K562 (cell line): ENCODE data around the gene PARD3B. TPM values are rescaled to one million over a fixed set of nuclear protein-coding genes. Genes with fewer than 3 reads are reported as not detected.

Source experiments
- ATAC-seq: fragments of 200-7000 bp; cut with Tn5 transposase; 3 replicates; pipeline ENCODE4 v1.9.1; 2020; ENCODE audit warnings: moderate library complexity
- BruUV-seq: library from RNA; stranded (reverse); fragments of 400-500 nt; replicated peaks from 2 replicates; lab custom pipeline; 2021; lab: Mats Ljungman, UMichigan
- CTCF ChIA-PET: fragments of 300-600 bp; formaldehyde crosslinking; extraction: SDS; loops from one replicate; lab custom pipeline; 2021; ENCODE audit warnings: low intra/inter-chr PET ratio; lab: Yijun Ruan, JAX
- POLR2A ChIA-PET: fragments of 300-600, 350-650 bp; sonication (Branson Sonifier 250); formaldehyde crosslinking; extraction: SDS; loops from one replicate; lab custom pipeline; 2021; ENCODE audit warnings: antibody characterized with exemption, inconsistent platforms; lab: Yijun Ruan, JAX
- DNase-seq, 4 experiments: peaks; one replicate each; pipeline versions ENCODE4 v3.0.0 to v3.0.0-alpha.2; 2011 to 2018; ENCODE audit warnings: low spot score in 3 of 4, mixed read lengths in 3 of 4; ENCODE audit errors: extremely low read depth in 1 of 4
- FAIRE-seq: peaks from 2 replicates; lab custom pipeline; 2011; peaks lifted over from hg19 to GRCh38; lab: Jason Lieb, UNC
- H2AFZ ChIP-seq: 2 replicates; pipeline ENCODE4 v1.6.0; 2011; ENCODE audit warnings: low read depth, low read length, control low read depth, inconsistent platforms
- H3K27ac ChIP-seq: fragments of 200-600 bp; 3 replicates; pipeline ENCODE4 v1.8.0; 2011; ENCODE audit warnings: low read depth, mild to moderate bottlenecking, control low read depth, inconsistent platforms, low read length, moderate library complexity, mixed read lengths; ENCODE audit errors: extremely low read depth
- H3K27me3 ChIP-seq, 2 experiments: fragments of 300-600 bp in 1 of 2; 2 replicates in 1 of 2; 3 replicates in 1 of 2; pipeline versions ENCODE4 v1.6.0 to v1.8.0; 2011; ENCODE audit warnings: inconsistent platforms in 2 of 2, low read length in 2 of 2, mild to moderate bottlenecking in 1 of 2, mixed read lengths in 1 of 2, moderate library complexity in 1 of 2; ENCODE audit not compliant: control insufficient read depth in 2 of 2, insufficient read depth in 2 of 2
- H3K36me3 ChIP-seq: fragments of 300-600 bp; 3 replicates; pipeline ENCODE4 v1.8.0; 2011; ENCODE audit warnings: mild to moderate bottlenecking, low read length, inconsistent platforms; ENCODE audit not compliant: control insufficient read depth, insufficient read depth
- H3K4me1 ChIP-seq, 2 experiments: fragments of 200-600 bp in 1 of 2; replicated peaks in 1 of 2; 2 replicates in 1 of 2; 3 replicates in 1 of 2; pipeline versions ENCODE4 v1.5.1 to v1.8.0; 2011; ENCODE audit warnings: inconsistent platforms in 2 of 2, low read length in 2 of 2, mild to moderate bottlenecking in 1 of 2, mixed read lengths in 1 of 2, moderate library complexity in 1 of 2; ENCODE audit not compliant: control insufficient read depth in 2 of 2, insufficient read depth in 2 of 2
- H3K4me2 ChIP-seq: 2 replicates; pipeline ENCODE4 v1.6.1; 2011; ENCODE audit warnings: low read length, control low read depth, inconsistent platforms, mixed read lengths; ENCODE audit not compliant: insufficient read depth
- H3K4me3 ChIP-seq: fragments of 200-600 bp; sonication (generic), shearing (Covaris generic); 2 replicates; pipeline ENCODE4 v1.5.1; 2016; ENCODE audit warnings: control low read depth, inconsistent platforms
- H3K79me2 ChIP-seq: fragments of 200-600 bp; 3 replicates; pipeline ENCODE4 v1.8.0; 2011; ENCODE audit warnings: low read length, inconsistent platforms; ENCODE audit not compliant: control insufficient read depth, insufficient read depth
- H3K9ac ChIP-seq, 2 experiments: 2 replicates each; pipeline versions ENCODE4 v1.6.0 to v1.6.1; 2011; ENCODE audit warnings: low read depth in 2 of 2, low read length in 2 of 2, control low read depth in 1 of 2, inconsistent platforms in 1 of 2, mild to moderate bottlenecking in 1 of 2, mixed read lengths in 1 of 2; ENCODE audit not compliant: insufficient read depth in 1 of 2
- H3K9me1 ChIP-seq: one replicate; pipeline ENCODE4 v1.6.0; 2011; ENCODE audit warnings: inconsistent platforms, mild to moderate bottlenecking, low read length, moderate library complexity; ENCODE audit not compliant: control insufficient read depth, insufficient read depth
- H3K9me3 ChIP-seq: replicated peaks from 2 replicates; pipeline ENCODE4 v1.5.1; 2011; ENCODE audit warnings: low read depth, low read length, inconsistent platforms; ENCODE audit not compliant: control insufficient read depth, insufficient read depth
- H4K20me1 ChIP-seq: replicated peaks from 2 replicates; pipeline ENCODE4 v1.6.1; 2011; ENCODE audit warnings: low read length, inconsistent platforms, mixed read lengths; ENCODE audit not compliant: control insufficient read depth, insufficient read depth
- FOXA3 ChIP-seq, 2 experiments: fragments of 450-650 bp in 1 of 2; sonication (generic) in 1 of 2; formaldehyde crosslinking; IDR thresholded peaks in 1 of 2; conservative IDR thresholded peaks in 1 of 2; 2 replicates each; pipeline versions ENCODE4 v1.4.0 to v1.8.0; 2020 to 2022; ENCODE audit warnings: mild to moderate bottlenecking in 2 of 2, missing genetic modification reagents in 1 of 2
- HOMEZ ChIP-seq: fragments of 250-450 bp; sonication (Bioruptor Pico); IDR thresholded peaks from 2 replicates; pipeline ENCODE4 v1.4.0; 2020; ENCODE audit warnings: mild to moderate bottlenecking, moderate library complexity
- JUND ChIP-seq, 2 experiments: IDR thresholded peaks; 2 replicates in 1 of 2; 3 replicates in 1 of 2; pipeline ENCODE4 v1.6.1; 2011; ENCODE audit warnings: borderline replicate concordance in 2 of 2, low read depth in 2 of 2, low read length in 2 of 2, improper control_type of control experiment in 1 of 2, missing biosample characterization in 1 of 2, missing genetic modification characterization in 1 of 2, missing genetic modification reagents in 1 of 2
- MEIS2 ChIP-seq: fragments of 450-650 bp; IDR thresholded peaks from 2 replicates; pipeline ENCODE4 v1.6.1; 2014; ENCODE audit warnings: mild to moderate bottlenecking; ENCODE audit not compliant: partially characterized antibody
- RNF2 ChIP-seq: sonication (generic); IDR thresholded peaks from 2 replicates; pipeline ENCODE4 v1.6.1; 2016
- SOX6 ChIP-seq: fragments of 450-650 bp; IDR thresholded peaks from 2 replicates; pipeline ENCODE4 v1.6.1; 2014; ENCODE audit warnings: mild to moderate bottlenecking
- ZNF311 ChIP-seq: fragments of 250-450 bp; sonication (Bioruptor Pico); IDR thresholded peaks from 2 replicates; pipeline ENCODE4 v1.4.0; 2020; ENCODE audit warnings: mild to moderate bottlenecking, moderate library complexity
- ZNF512 ChIP-seq: IDR thresholded peaks from 2 replicates; pipeline ENCODE4 v1.6.1; 2016; ENCODE audit warnings: missing genetic modification characterization, missing compliant biosample characterization
- WGBS: fragments of 100-300 bp; shearing (Covaris generic); methylation state at CpG from one replicate; pipeline ENCODE4 v1.1.6; 2016; ENCODE audit warnings: low coverage, mixed read lengths; ENCODE audit not compliant: insufficient coverage; ENCODE audit errors: missing lambda C conversion rate; 5-methylcytosine and 5-hydroxymethylcytosine counted together
- in situ Hi-C: fragments of 300-500 bp; cut with MboI; formaldehyde crosslinking; loops from 4 replicates; pipeline ENCODE4 v1.15.0; 2018; ENCODE audit warnings: inconsistent platforms, mixed read lengths
- intact Hi-C: fragments of 100-400 bp; cut with micrococcal nuclease; formaldehyde crosslinking; loops from 2 replicates; pipeline ENCODE4 v1.14.2; 2022
- polyA plus RNA-seq, 8 experiments: library from polyadenylated mRNA; depleted of rRNA in 4 of 8; stranded (reverse) in 5 of 8; unstranded in 3 of 8; fragments of >200 nt; fragmentation: Nextera tagmentation in 2 of 8; fragmentation: Illumina TruSeq in 1 of 8; extraction: Ambion mirVana in 2 of 8; extraction: Trizol in 1 of 8; gene quantifications; 2 replicates each; pipeline versions ENCODE4 v1.2.1 to v1.2.3, GENCODE V29; 2011 to 2014; ENCODE audit warnings: inconsistent platforms in 1 of 8, missing spikeins in 1 of 8
- total RNA-seq, 7 experiments: library from RNA; depleted of rRNA in 6 of 7; stranded (reverse); fragments of >200 nt in 6 of 7; fragmentation: Illumina TruSeq in 2 of 7; extraction: Trizol in 2 of 7; gene quantifications; 2 replicates each; pipeline versions ENCODE4 v1.2.1 to v1.2.3, GENCODE V29; 2011 to 2021; ENCODE audit warnings: low replicate concordance in 1 of 7
- TF ChIP-seq, protein P1 (sequence below): fragments of 450-650 bp; IDR thresholded peaks from 2 replicates; pipeline ENCODE4 v1.6.1; 2016
- TF ChIP-seq, protein P2 (sequence below), 2 experiments: IDR thresholded peaks in 1 of 2; conservative IDR thresholded peaks in 1 of 2; 2 replicates each; pipeline ENCODE4 v1.6.1; 2016; ENCODE audit warnings: low read depth in 2 of 2, mild to moderate bottlenecking in 1 of 2, missing compliant biosample characterization in 1 of 2, missing genetic modification characterization in 1 of 2, moderate library complexity in 1 of 2

The PARD3B gene
- total and polyA plus RNA-seq, 9 of the 15 experiments (the other 6 are each of a cell fraction or from before 2014, with no cell fraction given): 0.15 to 3.0 (median 1.1) TPM

GRCh38 chr2:204900487-204900886, 355.2 kb downstream of the PARD3B start:
- no peak for FAIRE-seq
- Histone ChIP-seq H3K27ac (no peak overlapping the region), H3K27me3 (no peaks in the 10 kb centered on the region), H3K4me3 (no peak overlapping the region), H3K9ac (no peak overlapping the region), H3K4me1 (no peaks in the 10 kb centered on the region; a peak in 1 of 5 replicates), H3K36me3 (no peaks in the 10 kb centered on the region)
- in situ Hi-C loops: no loop called here
- no peak for DNase-seq
- 11% methylated on average over 2 of the region's 2 CpGs for WGBS
- CTCF ChIA-PET: no interaction called here
- 0 out of 2 replicates have a peak, but pooled peaks have one; percentile 10 for TF ChIP-seq SOX6
- no peak for TF ChIP-seq ZNF311 (CRISPR knock-in tag)
- TF ChIP-seq, protein P1, sequence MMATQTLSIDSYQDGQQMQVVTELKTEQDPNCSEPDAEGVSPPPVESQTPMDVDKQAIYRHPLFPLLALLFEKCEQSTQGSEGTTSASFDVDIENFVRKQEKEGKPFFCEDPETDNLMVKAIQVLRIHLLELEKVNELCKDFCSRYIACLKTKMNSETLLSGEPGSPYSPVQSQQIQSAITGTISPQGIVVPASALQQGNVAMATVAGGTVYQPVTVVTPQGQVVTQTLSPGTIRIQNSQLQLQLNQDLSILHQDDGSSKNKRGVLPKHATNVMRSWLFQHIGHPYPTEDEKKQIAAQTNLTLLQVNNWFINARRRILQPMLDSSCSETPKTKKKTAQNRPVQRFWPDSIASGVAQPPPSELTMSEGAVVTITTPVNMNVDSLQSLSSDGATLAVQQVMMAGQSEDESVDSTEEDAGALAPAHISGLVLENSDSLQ: peak; percentile 37; the same call in 1 of the 2 replicates
- no peak for TF ChIP-seq HOMEZ (CRISPR knock-in tag)
- TF ChIP-seq, protein P2, sequence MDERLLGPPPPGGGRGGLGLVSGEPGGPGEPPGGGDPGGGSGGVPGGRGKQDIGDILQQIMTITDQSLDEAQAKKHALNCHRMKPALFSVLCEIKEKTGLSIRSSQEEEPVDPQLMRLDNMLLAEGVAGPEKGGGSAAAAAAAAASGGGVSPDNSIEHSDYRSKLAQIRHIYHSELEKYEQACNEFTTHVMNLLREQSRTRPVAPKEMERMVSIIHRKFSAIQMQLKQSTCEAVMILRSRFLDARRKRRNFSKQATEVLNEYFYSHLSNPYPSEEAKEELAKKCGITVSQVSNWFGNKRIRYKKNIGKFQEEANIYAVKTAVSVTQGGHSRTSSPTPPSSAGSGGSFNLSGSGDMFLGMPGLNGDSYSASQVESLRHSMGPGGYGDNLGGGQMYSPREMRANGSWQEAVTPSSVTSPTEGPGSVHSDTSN (CRISPR knock-in tag; IDR thresholded peaks at IDR 0.05; ENCODE audit: low read depth): no peak
- TF ChIP-seq, protein P2 (tag; conservative IDR thresholded peaks at IDR 0.05; ENCODE audit: low read depth): peak; percentile 60; the same call in 1 of the 2 replicates
- TF ChIP-seq MEIS2: peak; percentile 81
- no peak for TF ChIP-seq JUND (IDR thresholded peaks at IDR 0.05; ENCODE audit: borderline replicate concordance, low read depth, low read length)
- TF ChIP-seq JUND (tag; IDR thresholded peaks at IDR 0.05; ENCODE audit: borderline replicate concordance, low read depth, low read length): peak; percentile 8; the same call in 1 of the 3 replicates
- TF ChIP-seq FOXA3 (CRISPR knock-in tag; conservative IDR thresholded peaks at IDR 0.05 in 1 of 2, IDR thresholded peaks at IDR 0.05 in 1 of 2): peak in 1 of 2 experiments; percentile 70; a peak in 2 of 4 replicates
- no peak for TF ChIP-seq RNF2
- TF ChIP-seq ZNF512 (tag): no peak
- TF ChIP-seq, all 486 proteins: peak for 6
- no peaks in the 10 kb centered on the region for H4K20me1 ChIP-seq
- intact Hi-C loops: no loop called here
- H2AFZ ChIP-seq: no peak overlapping the region
- no TSS peak for BruUV-seq
- H3K4me2 ChIP-seq: no peak overlapping the region
- H3K9me3 ChIP-seq: no peaks in the 10 kb centered on the region
- no peak for ATAC-seq
- H3K9me1 ChIP-seq: no peaks in the 10 kb centered on the region
- POLR2A ChIA-PET: no interaction called here
- no peaks in the 10 kb centered on the region for H3K79me2 ChIP-seq
